ENCODE results near the gene RPS6KA2.
"Not testable (repeated sequence)": the region's sequence is repeated elsewhere in the genome, so short reads cannot be mapped to it uniquely, and the experiment has no call there.

RPS6KA2 gene

DNA sequence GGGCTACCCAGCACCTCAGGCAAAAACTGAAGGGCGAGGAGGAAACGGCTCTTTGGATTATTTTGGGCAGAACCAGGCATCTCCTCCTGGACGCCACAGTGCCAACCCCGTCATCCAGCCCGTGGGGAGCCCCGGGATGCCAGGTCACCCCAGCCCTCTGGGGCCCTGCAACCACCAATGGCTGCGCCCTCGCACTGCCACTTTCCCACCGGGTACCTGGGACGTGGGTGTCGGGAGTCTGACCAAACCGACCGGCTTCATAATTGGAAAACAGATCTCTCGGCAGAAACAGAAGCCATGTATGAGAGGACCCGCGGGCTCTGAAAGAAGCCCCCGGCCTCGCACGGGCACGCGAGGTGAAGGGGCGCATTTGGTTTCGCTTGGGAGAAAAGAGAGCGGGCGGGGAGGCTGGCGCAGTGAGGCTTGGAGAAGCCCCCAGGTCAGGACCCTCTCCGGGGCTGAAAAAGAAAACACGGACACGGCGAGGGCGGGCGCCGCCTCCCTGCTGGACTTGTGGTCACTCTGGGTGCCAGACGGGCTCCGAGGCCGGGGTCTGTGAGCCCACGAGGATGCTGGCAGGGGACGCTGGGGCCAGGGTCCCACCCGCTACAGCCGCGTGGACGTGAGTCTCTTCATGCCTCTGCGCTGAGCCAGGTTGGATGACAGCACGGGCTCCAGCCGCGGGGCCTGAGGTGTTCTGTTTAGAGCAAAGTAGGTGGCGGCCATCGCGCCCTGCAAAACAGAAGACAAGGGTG is 214.7 kb downstream of the RPS6KA2 start:
- no peak for DNase-seq

- no peak for DNase-seq
Observed at GRCh38 chr6:166411721-166412151, 215.3 kb downstream of the RPS6KA2 start.

DNA sequence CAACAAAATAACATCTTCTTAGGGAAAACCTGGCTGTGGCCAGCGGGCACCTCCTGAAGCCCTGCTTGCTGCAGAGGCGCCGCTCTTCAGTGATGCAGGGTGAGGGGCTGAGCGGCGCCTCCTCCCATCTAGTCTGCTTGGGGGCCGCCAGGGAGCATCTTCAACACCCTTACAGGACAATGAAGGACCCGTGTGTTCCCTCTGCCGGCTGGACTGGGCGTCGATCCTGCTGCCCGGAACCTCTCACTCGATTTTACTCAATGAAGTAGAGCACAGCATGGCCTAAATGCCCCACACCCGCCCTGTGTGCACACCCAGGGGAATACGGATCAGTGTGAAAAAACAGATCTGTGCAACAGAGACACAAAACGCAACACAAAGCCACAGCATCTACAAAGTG is 215.8 kb downstream of the RPS6KA2 start:
- no peak for DNase-seq

DNA sequence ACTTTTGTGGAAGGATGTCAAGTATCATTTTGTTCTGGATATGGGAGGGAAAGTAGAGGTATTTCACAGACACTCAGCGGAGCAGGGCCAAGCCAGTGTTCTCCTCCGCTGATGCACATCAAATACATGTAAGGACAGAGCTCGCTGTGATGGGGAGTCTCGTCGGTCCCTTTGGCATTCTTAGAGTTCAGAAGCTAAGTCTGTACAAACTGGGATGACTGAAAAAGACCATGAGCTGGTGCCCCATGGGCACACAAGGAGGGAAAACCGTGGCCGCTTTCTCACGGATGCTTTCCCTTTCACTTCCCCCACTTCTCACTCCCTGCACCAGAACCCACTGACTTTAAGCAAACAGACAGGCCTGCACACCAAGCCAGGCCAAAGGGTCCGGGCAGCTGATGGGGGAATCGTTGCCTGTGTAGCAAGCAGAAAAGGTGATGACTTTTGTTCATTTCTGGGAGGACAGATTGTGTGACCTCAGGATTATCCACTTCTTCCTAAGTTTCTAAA is 216.6 kb downstream of the RPS6KA2 start:
- DNase-seq: no peak

DNA sequence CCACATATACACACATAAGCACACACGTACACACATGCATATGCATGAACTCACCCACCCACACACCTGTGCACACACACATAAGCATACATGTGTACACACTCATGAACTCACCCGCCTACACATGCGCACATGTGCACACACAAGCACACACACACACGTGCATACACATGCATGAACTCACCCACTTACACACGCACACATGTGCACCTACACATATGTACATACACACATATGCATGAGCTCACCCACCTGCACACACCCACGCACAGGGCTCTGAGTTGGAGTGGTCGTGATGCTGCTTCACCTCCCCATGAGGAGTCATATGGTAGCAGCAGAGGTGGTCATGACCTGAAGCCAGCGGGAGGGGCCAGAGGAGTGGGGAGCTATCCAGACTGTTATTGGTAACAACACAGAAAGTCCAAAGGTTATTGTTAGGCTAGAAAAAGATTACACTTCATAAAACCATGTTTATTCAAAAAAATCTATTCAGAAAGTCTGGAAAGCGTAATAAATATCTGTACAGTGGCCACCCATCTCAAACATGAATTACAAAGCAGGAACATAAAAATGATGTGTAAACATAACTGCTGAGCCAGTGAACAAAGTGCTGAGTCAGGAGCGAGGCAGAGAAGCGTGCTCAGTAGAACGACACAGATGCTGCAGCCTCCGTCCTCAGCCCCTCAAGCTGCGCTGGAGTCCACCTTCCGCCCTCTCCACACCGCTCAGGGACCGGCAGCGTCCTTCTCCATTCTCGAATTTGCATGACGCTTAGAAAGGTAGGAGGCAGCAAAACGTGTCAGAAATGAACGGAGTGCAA is 217.9 kb downstream of the RPS6KA2 start:
- DNase-seq: no peak

DNA sequence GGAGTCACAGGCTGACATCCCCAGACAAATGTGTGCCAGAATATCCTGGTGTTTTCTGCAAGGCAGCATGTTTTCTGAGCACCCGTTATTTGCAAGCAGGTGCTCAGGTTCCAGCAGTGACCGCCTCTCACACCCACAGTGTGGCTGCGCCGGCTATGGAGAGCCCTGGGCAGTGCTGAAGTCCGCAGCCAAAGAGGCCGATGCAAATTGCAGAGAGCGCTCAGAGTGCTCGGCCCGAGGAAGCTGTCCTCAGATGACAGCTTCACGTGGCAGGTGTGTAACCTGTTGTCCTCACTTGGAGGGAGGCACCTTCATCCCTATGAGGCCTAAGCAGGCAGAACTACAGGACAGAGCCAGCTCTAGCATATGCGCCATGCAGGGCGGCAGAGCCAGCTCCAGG is 220.9 kb downstream of the RPS6KA2 start:
- no peak for DNase-seq

DNA sequence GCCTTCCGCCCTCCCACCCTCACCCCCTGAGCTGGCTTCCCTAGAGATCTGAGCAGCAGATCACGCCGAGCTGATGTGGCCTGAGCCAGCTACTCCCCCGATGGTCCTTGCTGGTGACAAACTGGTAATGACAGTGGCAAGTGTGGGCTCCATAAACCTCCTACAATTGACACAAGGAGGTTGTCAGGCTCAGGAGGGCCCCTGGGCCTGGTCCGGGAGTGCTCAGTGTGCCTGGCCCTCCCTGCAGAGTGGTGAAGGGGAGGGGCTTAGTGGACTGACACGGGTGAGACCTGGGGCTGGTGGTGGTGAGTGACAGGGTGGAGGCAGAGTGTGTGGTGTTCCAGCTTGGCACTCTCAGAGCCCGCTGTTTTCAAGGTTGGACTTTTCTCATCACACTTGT is 221.7 kb downstream of the RPS6KA2 start:
- no peak for DNase-seq

GRCh38 chr6:166402582-166403277 is 224.3 kb downstream of the RPS6KA2 start:
- DNase-seq: no peak

DNA sequence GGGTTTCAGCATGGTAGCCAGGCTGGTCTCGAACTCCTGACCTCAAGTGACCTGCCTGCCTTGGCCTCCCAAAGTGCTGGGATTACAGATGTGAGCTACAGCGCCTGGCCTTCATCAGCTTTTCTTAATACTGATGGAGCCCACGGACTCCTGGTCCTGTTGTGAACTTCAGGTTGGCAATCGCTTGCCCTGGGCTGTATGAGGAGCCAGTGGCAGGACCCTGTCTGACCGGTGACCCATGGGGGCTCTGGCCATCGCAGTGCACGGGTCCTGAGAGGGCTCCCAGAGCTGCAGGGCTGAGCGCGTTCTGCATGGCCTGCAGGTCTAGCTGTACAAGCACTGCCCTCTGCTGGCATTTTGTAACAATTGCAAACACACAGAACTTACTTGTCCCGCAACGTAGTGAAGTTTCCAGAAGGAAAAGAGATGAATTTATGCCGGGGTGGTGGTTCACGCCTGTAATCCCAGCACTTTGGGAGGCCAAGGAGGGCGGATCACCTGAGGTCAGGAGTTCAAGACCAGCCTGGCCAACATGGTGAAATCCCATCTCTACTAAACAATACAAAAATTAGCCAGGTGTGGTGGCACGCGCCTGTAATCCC is 226.3 kb downstream of the RPS6KA2 start:
- peak; percentile 62 for DNase-seq

DNA sequence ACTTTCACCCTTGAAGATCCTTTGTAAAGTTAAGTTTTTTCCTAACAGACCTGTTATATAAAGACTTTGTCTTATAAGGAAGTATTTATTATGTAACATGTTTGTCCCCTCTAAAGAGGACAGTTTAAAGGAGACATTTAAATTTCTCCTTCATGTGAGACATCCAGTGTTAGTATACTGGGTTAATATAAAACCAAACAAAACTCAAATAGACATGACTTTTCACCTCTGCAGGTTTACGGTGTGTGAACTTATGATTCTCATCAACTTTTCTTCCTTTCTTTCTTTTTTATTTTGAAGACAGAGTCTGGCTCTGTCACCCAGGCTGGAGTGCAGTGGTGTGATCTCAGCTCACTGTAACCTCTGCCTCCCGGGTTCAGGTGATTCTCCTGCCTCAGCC is 226.9 kb downstream of the RPS6KA2 start:
- no peak for DNase-seq

DNA sequence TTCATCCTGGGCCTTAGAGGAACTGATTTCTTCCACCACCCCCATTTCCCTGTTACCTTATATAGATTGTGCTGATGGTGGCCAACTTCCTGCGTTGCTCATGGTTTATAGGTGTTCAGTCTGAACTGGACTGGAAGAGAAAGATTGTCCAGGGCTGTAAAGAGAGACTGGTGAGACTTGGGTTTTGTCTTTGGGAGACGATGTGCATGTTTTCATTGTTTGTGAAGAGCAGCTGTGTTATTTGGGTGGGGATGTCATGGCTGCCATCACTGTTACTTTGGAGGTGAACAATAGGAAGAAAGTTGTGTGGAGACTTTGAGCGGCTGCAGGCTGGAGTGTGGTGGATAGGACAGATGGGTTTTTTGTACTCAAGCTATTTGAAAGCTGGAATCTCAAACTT is 228.7 kb downstream of the RPS6KA2 start:
- no peak for DNase-seq

DNA sequence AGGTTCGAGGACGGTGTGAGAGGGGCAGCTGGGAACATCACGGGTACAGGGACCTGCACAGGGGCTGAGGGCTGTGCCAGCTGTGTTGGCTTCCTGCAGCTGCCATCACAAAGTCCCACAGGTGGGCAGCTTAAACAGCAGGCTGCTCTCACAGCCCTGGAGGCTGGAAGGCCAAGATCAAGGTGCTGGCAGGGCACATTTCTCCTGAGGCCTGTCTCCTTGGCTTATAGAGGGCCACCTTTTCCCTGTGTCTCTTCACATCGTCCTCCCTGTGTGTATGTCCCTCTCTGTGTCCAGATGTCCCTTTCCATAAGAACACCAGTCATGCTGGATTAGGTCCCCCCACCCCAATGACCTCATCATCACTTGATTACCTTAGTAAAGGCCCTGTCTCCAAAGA is 229.2 kb downstream of the RPS6KA2 start:
- DNase-seq: no peak

- DNase-seq: no peak
Observed at GRCh38 chr6:166395778-166396177, 231.3 kb downstream of the RPS6KA2 start.

GRCh38 chr6:166395351-166395750 is 231.7 kb downstream of the RPS6KA2 start:
- DNase-seq: no peak

GRCh38 chr6:166394036-166394892 is 232.8 kb downstream of the RPS6KA2 start:
- no peak for DNase-seq

GRCh38 chr6:166393535-166393823 is 233.6 kb downstream of the RPS6KA2 start:
- DNase-seq: no peak

DNA sequence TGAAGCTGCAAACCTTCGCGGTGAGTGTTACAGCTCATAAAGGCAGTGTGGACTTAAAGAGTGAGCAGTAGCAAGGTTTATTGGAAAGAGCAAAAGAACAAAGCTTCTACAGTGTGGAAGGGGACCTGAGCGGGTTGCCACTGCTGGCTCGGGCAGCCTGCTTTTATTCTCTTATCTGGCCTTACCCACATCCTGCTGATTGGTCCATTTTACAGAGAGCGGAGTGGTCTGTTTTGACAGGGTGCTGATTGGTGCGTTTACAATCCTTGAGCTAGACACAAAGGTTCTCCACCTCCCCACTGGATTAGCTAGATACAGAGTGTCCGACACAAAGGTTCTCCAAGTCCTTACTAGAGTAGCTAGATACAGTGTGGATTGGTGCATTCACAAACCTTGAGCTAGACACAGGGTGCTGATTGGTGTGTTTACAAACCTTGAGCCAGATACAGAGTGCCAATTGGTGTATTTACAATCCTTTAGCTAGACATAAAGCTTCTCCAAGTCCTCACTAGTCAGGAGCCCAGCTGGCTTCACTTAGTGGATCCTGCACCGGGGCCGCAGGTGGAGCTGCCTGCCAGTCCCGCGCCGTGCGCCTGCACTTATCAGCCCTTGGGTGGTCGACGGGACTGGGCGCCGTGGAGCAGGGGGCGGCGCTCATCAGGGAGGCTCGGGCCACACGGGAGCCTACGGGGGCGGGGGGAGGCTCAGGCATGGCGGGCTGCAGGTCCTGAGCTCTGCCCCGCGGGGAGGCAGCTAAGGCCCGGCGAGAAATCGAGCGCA is 234.1 kb downstream of the RPS6KA2 start:
- not testable (repeated sequence) for DNase-seq

DNA sequence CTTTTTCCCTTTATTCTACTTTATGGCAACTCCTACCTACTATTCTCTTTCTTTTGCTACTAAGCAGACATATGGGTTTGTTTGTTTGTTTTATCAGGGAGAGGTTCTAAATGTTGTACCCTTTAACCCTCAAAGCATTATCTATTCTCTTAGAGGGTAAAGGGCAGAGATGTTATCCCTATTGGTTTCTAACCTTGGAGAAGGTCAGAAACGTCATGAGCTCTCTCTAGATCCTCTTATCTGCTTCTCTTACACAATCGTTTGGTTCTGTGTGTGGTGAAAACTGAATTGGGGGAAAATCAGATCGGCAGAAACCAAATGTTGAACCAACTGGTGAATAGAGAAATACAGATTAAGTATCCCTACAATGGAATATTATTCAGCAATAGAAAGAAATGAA is 237.9 kb downstream of the RPS6KA2 start:
- no peak for DNase-seq

- no peak for DNase-seq
Observed at GRCh38 chr6:166388290-166389004, 238.6 kb downstream of the RPS6KA2 start.

DNA sequence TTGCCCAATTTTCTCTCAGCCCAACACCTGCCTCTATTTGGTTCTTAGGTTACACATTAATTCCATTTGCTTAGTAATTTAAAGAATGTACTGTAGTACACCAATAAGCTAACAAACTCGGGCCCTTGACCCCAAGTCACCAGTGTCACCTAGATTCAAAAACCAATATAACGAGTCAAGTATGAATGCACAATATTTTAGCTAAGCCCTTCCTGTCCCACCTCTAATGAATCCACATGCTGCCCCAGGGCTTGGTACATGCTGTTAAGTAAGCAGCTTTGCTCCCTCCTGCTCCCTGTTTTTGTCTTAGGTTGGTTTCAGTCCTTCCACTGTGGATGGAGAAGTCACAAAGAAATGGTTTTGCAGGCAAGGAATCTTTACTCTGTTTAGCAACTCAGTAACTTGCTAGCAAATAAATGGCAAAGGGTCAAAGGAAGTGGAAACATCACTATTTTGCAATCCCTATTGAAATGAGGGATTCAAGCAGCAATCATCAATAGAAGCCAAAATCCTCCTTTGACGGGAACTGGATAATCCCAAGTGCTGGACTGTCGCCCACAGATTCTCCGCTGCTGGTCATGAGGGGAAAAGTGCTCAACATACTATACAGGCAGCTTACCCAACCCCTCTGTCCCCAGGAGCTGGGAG is 239.3 kb downstream of the RPS6KA2 start:
- DNase-seq: no peak

All from left hindlimb (tissue), 1 donor.